NCI-H82 treated with DMSO at 0.1 percent for 48 hours (cell line): ENCODE measurements around the gene COL6A1.

Experiments
- DNase-seq: peaks from one replicate; lab custom pipeline; 2025; ENCODE audit not compliant: unreplicated experiment; lab: John Stamatoyannopoulos, UW

The COL6A1 gene

GRCh38 chr21:46025113-46025770 lies 43.7 kb downstream of the COL6A1 start:
- no peak for DNase-seq

GRCh38 chr21:46027851-46028493 lies 46.4 kb downstream of the COL6A1 start:
- DNase-seq: no peak

GRCh38 chr21:46028573-46029091 lies 47.1 kb downstream of the COL6A1 start:
- DNase-seq: no peak

- no peak for DNase-seq
Observed at GRCh38 chr21:46029186-46029924, 47.8 kb downstream of the COL6A1 start.

- no peak for DNase-seq
Observed at GRCh38 chr21:46031484-46031883, 49.9 kb downstream of the COL6A1 start.

- DNase-seq: no peak
Observed at GRCh38 chr21:46032100-46032499, 50.5 kb downstream of the COL6A1 start.

- no peak for DNase-seq
Observed at GRCh38 chr21:46033410-46034400, 52.1 kb downstream of the COL6A1 start.

- DNase-seq: no peak
Observed at GRCh38 chr21:46035809-46036695, 54.5 kb downstream of the COL6A1 start.

GRCh38 chr21:46036696-46037330 lies 55.2 kb downstream of the COL6A1 start:
- DNase-seq: no peak

- no peak for DNase-seq
Observed at GRCh38 chr21:46037331-46038325, 56.1 kb downstream of the COL6A1 start.

GRCh38 chr21:46038341-46038829 lies 56.8 kb downstream of the COL6A1 start:
- DNase-seq: no peak

- DNase-seq: no peak
Observed at GRCh38 chr21:46038871-46039397, 57.4 kb downstream of the COL6A1 start.

- DNase-seq: no peak
Observed at GRCh38 chr21:46039891-46040660, 58.5 kb downstream of the COL6A1 start.

- DNase-seq: no peak
Observed at GRCh38 chr21:46040707-46041106, 59.1 kb downstream of the COL6A1 start.

- no peak for DNase-seq
Observed at GRCh38 chr21:46041183-46041582, 59.6 kb downstream of the COL6A1 start.

GRCh38 chr21:46045154-46045553 lies 63.6 kb downstream of the COL6A1 start:
- no peak for DNase-seq

GRCh38 chr21:46046471-46046870 lies 64.9 kb downstream of the COL6A1 start:
- no peak for DNase-seq
